CD4-positive, alpha-beta memory T cell (primary cell): ENCODE data around the gene SKAP1. TPM values are rescaled to one million over a fixed set of nuclear protein-coding genes. Genes with fewer than 3 reads are reported as not detected.
"Not testable (repeated sequence)": the region's sequence is repeated elsewhere in the genome, so short reads cannot be mapped to it uniquely, and the experiment has no call there.

Experiments used
- CTCF ChIA-PET: fragments of 350-600 bp; sonication (Branson Sonifier 250); formaldehyde crosslinking; loops from one replicate; lab custom pipeline; 2021; ENCODE audit warnings: inconsistent platforms; ENCODE audit not compliant: partially characterized antibody; lab: Charles Lee
- POLR2A ChIA-PET: fragments of 350-600 bp; sonication (Branson Sonifier 250); formaldehyde crosslinking; loops from one replicate; lab custom pipeline; 2021; ENCODE audit not compliant: partially characterized antibody; lab: Charles Lee
- DNase-seq, 5 donors: peaks; one replicate each; pipeline versions ENCODE4 v3.0.0 to v3.0.0-alpha.2; 2020 to 2022; ENCODE audit warnings: mixed read lengths in 1 of 5
- H3K27ac ChIP-seq: one replicate; pipeline ENCODE4 v1.7.0; 2013; ENCODE audit warnings: low read depth, low read length
- H3K27me3 ChIP-seq: 2 replicates; pipeline ENCODE4 v1.7.0; 2013; ENCODE audit warnings: mild to moderate bottlenecking, low read length, moderate library complexity; ENCODE audit not compliant: insufficient read depth
- H3K36me3 ChIP-seq: 2 replicates; pipeline ENCODE4 v1.7.0; 2013; ENCODE audit warnings: mild to moderate bottlenecking, low read length, moderate library complexity; ENCODE audit not compliant: insufficient read depth
- H3K4me1 ChIP-seq: 2 replicates; pipeline ENCODE4 v1.7.0; 2013; ENCODE audit warnings: mild to moderate bottlenecking, low read length, moderate library complexity; ENCODE audit not compliant: insufficient read depth
- H3K4me3 ChIP-seq, 2 donors: one replicate each; pipeline ENCODE4 v1.7.0; 2013; ENCODE audit warnings: low read length in 2 of 2, mild to moderate bottlenecking in 1 of 2
- H3K9me3 ChIP-seq, 2 donors: one replicate each; pipeline ENCODE4 v1.7.0; 2013; ENCODE audit warnings: low read length in 2 of 2, control low read depth in 1 of 2; ENCODE audit not compliant: control insufficient read depth in 1 of 2
- H3K27ac Mint-ChIP-seq, 7 donors: one replicate each; pipeline ENCODE4 v1.8.0; 2020 to 2021; ENCODE audit warnings: mixed read lengths in 7 of 7, mild to moderate bottlenecking in 6 of 7, inconsistent platforms in 3 of 7, moderate library complexity in 3 of 7
- H3K27me3 Mint-ChIP-seq, 2 donors: one replicate each; pipeline ENCODE4 v1.8.0; 2020 to 2021; ENCODE audit warnings: mixed read lengths in 2 of 2
- H3K36me3 Mint-ChIP-seq, 2 donors: one replicate each; pipeline ENCODE4 v1.8.0; 2020 to 2021; ENCODE audit warnings: mixed read lengths in 2 of 2, inconsistent platforms in 1 of 2, mild to moderate bottlenecking in 1 of 2
- H3K4me1 Mint-ChIP-seq, 4 donors: one replicate each; pipeline ENCODE4 v1.8.0; 2020 to 2021; ENCODE audit warnings: mixed read lengths in 4 of 4, mild to moderate bottlenecking in 1 of 4
- H3K4me3 Mint-ChIP-seq, 8 donors: one replicate each; pipeline ENCODE4 v1.8.0; 2020 to 2021; ENCODE audit warnings: mixed read lengths in 8 of 8, mild to moderate bottlenecking in 7 of 8, moderate library complexity in 6 of 8, inconsistent platforms in 3 of 8
- H3K9me3 Mint-ChIP-seq, 8 donors: one replicate each; pipeline ENCODE4 v1.8.0; 2020 to 2021; ENCODE audit warnings: mixed read lengths in 8 of 8, mild to moderate bottlenecking in 5 of 8, inconsistent platforms in 3 of 8, moderate library complexity in 1 of 8
- intact Hi-C: fragments of 100-400 bp; cut with micrococcal nuclease; formaldehyde crosslinking; loops from one replicate; pipeline ENCODE4 v1.15.1; 2023
- polyA plus RNA-seq, 2 donors: library from polyadenylated mRNA; unstranded; fragments of 300-500 nt; fragmentation: Illumina TruSeq; gene quantifications; one replicate each; pipeline ENCODE4 v1.2.3, GENCODE V29; 2021
- total RNA-seq, 2 experiments: library from RNA; stranded (reverse); gene quantifications; one replicate each; pipeline ENCODE4 v1.2.3, GENCODE V29; 2021

The SKAP1 gene
- total and polyA plus RNA-seq, 4 experiments from 2014 or later = 83.4 to 336 (median 165) TPM

- peak overlapping the region in 6 of 8 donors; percentile 17 to 61 (median 52) for H3K4me3 Mint-ChIP-seq
- Histone ChIP-seq H3K36me3 (peaks cover 9% of the 10 kb centered on the region), H3K4me3 (no peak overlapping the region), H3K27me3 (no peaks in the 10 kb centered on the region), H3K4me1 (peaks cover 28% of the 10 kb centered on the region), H3K27ac (no peak overlapping the region), H3K9me3 (no peaks in the 10 kb centered on the region)
- no peaks in the 10 kb centered on the region for H3K27me3 Mint-ChIP-seq
- peaks cover 0 to 3% (median 0%) of the 10 kb centered on the region in 8 donors for H3K9me3 Mint-ChIP-seq
- ChIA-PET POLR2A (interaction anchor here (1.2 kb wide), 1 partner anchor 15 kb away, joined by 3 read pairs; no protein-coding TSS in a partner anchor), CTCF (interaction anchor here (2.2 kb wide), 1 partner anchor 20 kb away, joined by 5 read pairs; no protein-coding TSS in a partner anchor)
- intact Hi-C loops = no loop called here
- H3K27ac Mint-ChIP-seq = peak overlapping the region in 6 of 7 donors; percentile 13 to 74 (median 44)
- peaks cover 34 to 63% of the 10 kb centered on the region in 2 donors for H3K36me3 Mint-ChIP-seq
- H3K4me1 Mint-ChIP-seq = peaks cover 40 to 54% (median 46%) of the 10 kb centered on the region in 4 donors
- DNase-seq = peak in 4 of 5 donors; percentile 13 to 46 (median 26)
Observed at GRCh38 chr17:48194097-48194550, 235.9 kb downstream of the SKAP1 start.

- ChIA-PET CTCF (interaction anchor here (1.5 kb wide), 1 partner anchor 10 kb away, joined by 3 read pairs; no protein-coding TSS in a partner anchor), POLR2A (no interaction called here)
- Mint-ChIP-seq H3K4me1 (peaks cover 31 to 45% (median 36%) of the 10 kb centered on the region in 4 donors), H3K4me3 (no peak overlapping the region), H3K9me3 (peaks cover 0 to 3% (median 0%) of the 10 kb centered on the region in 8 donors), H3K27ac (peak overlapping the region in 2 of 7 donors; percentile 26 to 57), H3K36me3 (peaks cover 37 to 67% of the 10 kb centered on the region in 2 donors), H3K27me3 (no peaks in the 10 kb centered on the region)
- Histone ChIP-seq H3K27ac (no peak overlapping the region), H3K9me3 (no peaks in the 10 kb centered on the region), H3K4me3 (no peak overlapping the region), H3K36me3 (peaks cover 23% of the 10 kb centered on the region), H3K27me3 (no peaks in the 10 kb centered on the region), H3K4me1 (peaks cover 28% of the 10 kb centered on the region)
- no peak for DNase-seq
- intact Hi-C loops = no loop called here
Observed at GRCh38 chr17:48192321-48192731, 237.7 kb downstream of the SKAP1 start.

GRCh38 chr17:48191362-48191761 is 238.7 kb downstream of the SKAP1 start:
- Histone ChIP-seq H3K27ac (no peak overlapping the region), H3K4me1 (peaks cover 28% of the 10 kb centered on the region), H3K27me3 (no peaks in the 10 kb centered on the region), H3K36me3 (peaks cover 31% of the 10 kb centered on the region), H3K9me3 (no peaks in the 10 kb centered on the region), H3K4me3 (no peak overlapping the region)
- CTCF ChIA-PET = interaction anchor here (1.5 kb wide), 1 partner anchor 9 kb away, joined by 3 read pairs; no protein-coding TSS in a partner anchor
- Mint-ChIP-seq H3K27me3 (no peaks in the 10 kb centered on the region), H3K27ac (no peak overlapping the region), H3K4me1 (peaks cover 26 to 37% (median 30%) of the 10 kb centered on the region in 4 donors), H3K4me3 (no peak overlapping the region), H3K36me3 (peaks cover 45 to 70% of the 10 kb centered on the region in 2 donors), H3K9me3 (peaks cover 0 to 3% (median 0%) of the 10 kb centered on the region in 8 donors)
- no peak for DNase-seq
- POLR2A ChIA-PET = no interaction called here
- intact Hi-C loops = no loop called here

GRCh38 chr17:48190871-48191270 is 239.1 kb downstream of the SKAP1 start:
- Histone ChIP-seq H3K9me3 (no peaks in the 10 kb centered on the region), H3K36me3 (peaks cover 34% of the 10 kb centered on the region), H3K4me3 (no peak overlapping the region), H3K27ac (no peak overlapping the region), H3K4me1 (peaks cover 25% of the 10 kb centered on the region), H3K27me3 (no peaks in the 10 kb centered on the region)
- Mint-ChIP-seq H3K4me3 (no peak overlapping the region), H3K4me1 (peaks cover 24 to 34% (median 27%) of the 10 kb centered on the region in 4 donors), H3K36me3 (peaks cover 49 to 73% of the 10 kb centered on the region in 2 donors), H3K27ac (peak overlapping the region in 2 of 7 donors; percentile 26 to 61), H3K27me3 (no peaks in the 10 kb centered on the region), H3K9me3 (peaks cover 0 to 3% (median 0%) of the 10 kb centered on the region in 8 donors)
- intact Hi-C loops = no loop called here
- DNase-seq = no peak
- ChIA-PET POLR2A (no interaction called here), CTCF (no interaction called here)

GRCh38 chr17:48187872-48188608 is 242.0 kb downstream of the SKAP1 start:
- Histone ChIP-seq H3K4me1 (no peaks in the 10 kb centered on the region), H3K27me3 (no peaks in the 10 kb centered on the region), H3K9me3 (no peaks in the 10 kb centered on the region), H3K36me3 (peaks cover 53% of the 10 kb centered on the region), H3K4me3 (no peak overlapping the region), H3K27ac (no peak overlapping the region)
- CTCF ChIA-PET = no interaction called here
- intact Hi-C loops = no loop called here
- peaks cover 0 to 5% (median 2%) of the 10 kb centered on the region in 4 donors for H3K4me1 Mint-ChIP-seq
- no peak overlapping the region for H3K4me3 Mint-ChIP-seq
- no peak for DNase-seq
- H3K9me3 Mint-ChIP-seq = no peaks in the 10 kb centered on the region
- H3K27ac Mint-ChIP-seq = peak overlapping the region in 4 of 7 donors; percentile 37 to 84 (median 70)
- peaks cover 58 to 74% of the 10 kb centered on the region in 2 donors for H3K36me3 Mint-ChIP-seq
- no peaks in the 10 kb centered on the region for H3K27me3 Mint-ChIP-seq
- POLR2A ChIA-PET = no interaction called here

GRCh38 chr17:48186317-48186716 is 243.7 kb downstream of the SKAP1 start:
- H3K9me3 ChIP-seq, H3K27me3 Mint-ChIP-seq, intact Hi-C loops, H3K4me3 ChIP-seq, H3K9me3 Mint-ChIP-seq, H3K4me3 Mint-ChIP-seq, H3K4me1 ChIP-seq, H3K27ac Mint-ChIP-seq, DNase-seq, H3K4me1 Mint-ChIP-seq, H3K27me3 ChIP-seq, POLR2A ChIA-PET, H3K27ac ChIP-seq, CTCF ChIA-PET: not testable (repeated sequence)
- H3K36me3 ChIP-seq = peaks cover 64% of the 10 kb centered on the region
- peaks cover 62 to 77% of the 10 kb centered on the region in 2 donors for H3K36me3 Mint-ChIP-seq

GRCh38 chr17:48184721-48185120 is 245.3 kb downstream of the SKAP1 start:
- Mint-ChIP-seq H3K4me1 (peaks cover 0 to 14% (median 4%) of the 10 kb centered on the region in 4 donors), H3K27me3 (no peaks in the 10 kb centered on the region), H3K27ac (peak overlapping the region in 2 of 7 donors; percentile 57 to 63), H3K4me3 (peak overlapping the region in 1 of 8 donors; percentile 1), H3K36me3 (peaks cover 70 to 84% of the 10 kb centered on the region in 2 donors), H3K9me3 (no peaks in the 10 kb centered on the region)
- no peak for DNase-seq
- Histone ChIP-seq H3K4me3 (no peak overlapping the region), H3K9me3 (no peaks in the 10 kb centered on the region), H3K36me3 (peaks cover 74% of the 10 kb centered on the region), H3K27me3 (no peaks in the 10 kb centered on the region), H3K27ac (no peak overlapping the region), H3K4me1 (no peaks in the 10 kb centered on the region)
- POLR2A ChIA-PET = no interaction called here
- intact Hi-C loops = no loop called here
- CTCF ChIA-PET = no interaction called here
